C1 segment of cervical spinal cord (tissue), 14 donors: Measurements from ENCODE around the gene CCDC78.
"Not testable (repeated sequence)": the region's sequence is repeated elsewhere in the genome, so short reads cannot be mapped to it uniquely, and the experiment has no call there.

ENCODE experiments used
- DNase-seq, 14 donors: peaks; one replicate each; lab custom pipeline; 2025; lab: John Stamatoyannopoulos, UW

The CCDC78 gene

GRCh38 chr16:761625-762513 is 35.6 kb upstream of the CCDC78 start:
- no peak for DNase-seq

GRCh38 chr16:760545-761343 is 34.5 kb upstream of the CCDC78 start, which contains the start of gene MSLN:
Gene MSLN (plus strand): TSS chr16:760734. CDS start chr16:762681, 1,947 bp downstream.
- no peak for DNase-seq

GRCh38 chr16:760065-760464 is 33.8 kb upstream of the CCDC78 start:
- no peak for DNase-seq

- no peak for DNase-seq
These were observed 33.1 kb upstream of the CCDC78 start for GRCh38 chr16:759110-759910.

- DNase-seq: no peak
These were observed 30.2 kb upstream of the CCDC78 start for GRCh38 chr16:756428-756827.

- DNase-seq: no peak
These were observed 28.4 kb upstream of the CCDC78 start for GRCh38 chr16:754656-755055.

GRCh38 chr16:754121-754607 is 27.9 kb upstream of the CCDC78 start:
- not testable (repeated sequence) for DNase-seq

GRCh38 chr16:752007-752312 is 25.7 kb upstream of the CCDC78 start:
- no peak for DNase-seq

DNA sequence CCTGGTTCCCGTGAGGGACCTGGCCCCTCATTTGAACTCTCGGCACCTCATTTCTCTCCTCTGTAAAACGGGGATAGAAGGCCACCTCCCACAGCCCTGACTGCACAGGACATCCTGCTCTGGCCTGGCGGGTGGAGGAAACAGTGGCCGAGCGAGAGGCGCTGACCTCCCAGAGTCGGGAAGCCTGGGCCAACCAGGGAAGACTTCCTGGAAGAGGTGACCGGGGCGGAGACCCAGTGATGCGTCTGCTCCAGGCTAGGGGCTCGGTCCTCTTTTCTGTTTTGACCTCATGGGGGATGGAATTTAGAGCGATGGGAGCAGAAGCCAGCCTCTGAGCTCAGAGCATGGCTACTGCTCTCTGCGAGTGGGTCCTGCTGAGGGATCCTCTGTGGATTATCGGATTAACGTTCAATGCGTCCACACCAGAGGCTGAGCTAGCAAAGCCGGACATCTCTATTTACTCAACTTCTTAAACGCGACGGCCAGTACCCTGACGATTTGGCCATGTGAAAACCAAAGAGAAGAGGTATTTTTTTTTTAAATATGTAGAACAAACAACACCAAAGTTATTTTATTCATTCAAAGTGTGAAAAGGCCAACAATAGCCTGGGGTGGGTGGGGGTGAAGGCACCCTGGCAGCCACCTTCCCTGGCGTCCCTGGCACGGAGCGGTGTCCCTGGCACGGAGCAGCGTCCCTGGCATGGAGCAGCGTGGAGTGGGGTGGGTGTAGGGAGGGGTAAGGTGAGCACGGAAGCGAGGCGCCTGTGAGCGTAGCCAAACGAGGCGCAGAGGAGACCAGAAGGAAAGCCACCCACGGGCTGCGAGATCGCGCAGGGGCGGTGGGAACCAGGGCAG is 25.1 kb upstream of the CCDC78 start:
- peak in 2 of 14 donors; percentile 3 to 8 for DNase-seq

DNA sequence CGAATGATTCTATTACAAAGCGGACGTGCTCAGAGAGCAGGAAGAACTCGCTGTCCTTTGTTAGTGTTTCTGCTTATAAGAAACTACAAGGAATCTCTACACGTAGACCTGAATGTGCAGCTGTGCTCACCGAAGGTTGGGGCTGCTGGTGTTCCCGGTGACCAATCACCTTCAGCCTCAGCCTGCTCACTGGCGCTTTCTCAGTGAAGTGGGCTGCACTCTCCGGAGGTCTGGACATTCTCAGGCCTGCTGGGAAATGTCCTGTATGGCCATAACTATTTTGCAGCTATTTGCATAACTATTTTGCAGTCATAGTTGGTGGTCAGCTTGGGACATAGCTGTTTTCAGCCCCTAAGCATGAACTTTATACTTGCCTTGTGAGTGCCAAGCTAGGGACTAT is 24.2 kb upstream of the CCDC78 start:
- no peak for DNase-seq

DNA sequence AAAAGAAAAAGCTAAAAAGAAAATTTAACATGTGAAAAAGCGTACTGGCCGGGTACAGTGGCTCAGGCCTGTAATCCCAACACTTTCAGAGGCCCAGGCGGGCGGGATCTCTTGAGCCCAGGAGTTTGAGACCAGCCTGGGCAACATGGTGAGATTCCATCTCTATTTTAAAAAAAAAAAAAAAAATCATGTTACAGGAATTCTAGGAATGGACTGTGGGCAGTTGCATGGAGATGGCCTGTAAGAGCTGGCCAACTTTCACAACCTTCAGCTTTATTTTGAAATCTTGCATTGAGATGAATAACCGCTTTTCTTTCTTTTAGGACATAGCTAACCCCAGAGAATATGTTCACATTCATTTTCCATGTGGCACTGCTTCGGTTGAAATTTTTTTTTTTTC is 22.8 kb upstream of the CCDC78 start:
- no peak for DNase-seq

- no peak for DNase-seq
These were observed 21.9 kb upstream of the CCDC78 start for GRCh38 chr16:747978-748746.

- DNase-seq: no peak
These were observed 20.4 kb upstream of the CCDC78 start for GRCh38 chr16:746637-747036.

DNA sequence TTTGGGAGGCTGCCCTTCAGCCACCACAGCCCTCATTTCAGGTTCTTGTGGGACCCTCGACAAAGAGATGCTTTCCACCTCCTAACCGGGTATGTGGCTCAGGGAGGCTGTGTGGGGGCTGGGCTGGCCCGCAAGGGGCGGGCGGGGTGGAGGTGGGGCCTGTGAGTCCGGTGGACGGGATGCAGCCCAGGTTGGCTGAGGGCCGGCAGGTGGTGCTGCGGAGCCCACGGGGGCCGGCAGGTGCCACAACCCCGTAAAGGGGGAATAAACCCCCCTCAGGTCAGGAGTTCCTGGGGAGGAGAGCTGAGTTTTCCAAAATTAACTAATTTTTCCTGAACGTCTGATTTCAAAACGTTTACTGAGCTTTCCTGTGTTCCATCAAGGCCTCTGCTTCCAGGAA is 19.5 kb upstream of the CCDC78 start:
- no peak for DNase-seq

DNA sequence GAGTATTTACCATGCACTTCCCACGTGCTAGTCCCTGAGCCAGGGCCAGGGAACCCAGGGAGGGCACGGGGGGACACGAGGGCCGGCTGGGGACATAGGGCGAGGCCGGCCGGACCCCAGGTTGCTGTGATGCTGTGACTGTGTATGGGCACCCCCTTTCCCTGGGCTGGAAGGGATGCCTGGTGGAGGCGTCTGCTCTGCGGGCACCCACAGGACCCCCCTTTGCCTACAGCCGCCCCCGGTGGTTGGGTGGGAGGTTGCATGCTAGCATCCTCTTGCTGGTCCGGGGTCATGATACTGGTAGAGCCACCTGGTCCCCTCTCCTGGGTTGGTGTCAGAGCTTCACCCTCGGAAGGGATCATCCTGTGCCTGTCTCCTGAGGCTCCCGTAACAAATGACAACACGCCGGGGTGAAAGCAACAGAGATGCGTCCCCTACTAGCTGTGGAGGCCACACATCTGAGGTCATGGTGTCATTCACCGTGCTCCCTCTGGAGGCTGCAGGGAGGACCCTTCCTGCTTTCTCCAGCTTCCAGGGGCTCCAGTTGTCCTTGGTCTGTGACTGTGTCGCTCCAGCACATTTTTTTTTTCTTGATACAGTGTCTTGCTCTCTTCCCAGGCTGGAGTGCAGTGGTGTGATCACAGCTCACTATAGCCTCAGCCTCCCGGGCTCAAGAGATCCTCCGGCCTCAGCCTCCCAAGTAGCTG is 17.7 kb upstream of the CCDC78 start:
- no peak for DNase-seq

DNA sequence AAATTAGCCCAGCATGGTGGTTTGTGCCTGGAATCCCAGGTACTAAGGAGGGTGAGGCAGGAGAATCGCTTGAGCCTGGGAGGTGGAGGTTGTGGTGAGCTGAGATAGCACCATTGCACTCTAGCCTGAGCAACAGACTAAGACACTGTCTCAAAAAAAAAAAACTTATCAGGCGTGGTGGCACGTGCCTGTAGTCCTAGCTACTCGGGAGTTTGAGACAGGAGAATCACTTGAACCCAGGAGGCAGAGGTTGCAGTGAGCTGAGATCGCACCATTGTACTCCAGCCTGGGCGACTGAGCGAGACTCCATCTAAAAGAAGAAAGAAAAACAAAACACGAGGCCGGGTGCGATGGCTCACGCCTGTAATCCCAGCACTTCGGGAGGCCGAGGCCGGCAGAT is 16.7 kb upstream of the CCDC78 start:
- not testable (repeated sequence) for DNase-seq

- DNase-seq: no peak
These were observed 15.9 kb upstream of the CCDC78 start for GRCh38 chr16:741986-742629.

- peak; percentile 21 to 89 (median 75) for DNase-seq
These were observed 14.7 kb upstream of the CCDC78 start, which contains the start of gene CIAO3 for GRCh38 chr16:740764-741505. Gene CIAO3 (minus strand): TSS chr16:740997. CDS start chr16:740985, 12 bp downstream.
